HG03520 (cell line): ENCODE data around the gene CD81.

Experiments used
- ATAC-seq: cut with Tn5 transposase; IDR thresholded peaks from one replicate; pipeline ENCODE4 v1.9.1; 2021; ENCODE audit warnings: mild to moderate bottlenecking, moderate library complexity; ENCODE audit not compliant: unreplicated experiment

CD81 gene

DNA sequence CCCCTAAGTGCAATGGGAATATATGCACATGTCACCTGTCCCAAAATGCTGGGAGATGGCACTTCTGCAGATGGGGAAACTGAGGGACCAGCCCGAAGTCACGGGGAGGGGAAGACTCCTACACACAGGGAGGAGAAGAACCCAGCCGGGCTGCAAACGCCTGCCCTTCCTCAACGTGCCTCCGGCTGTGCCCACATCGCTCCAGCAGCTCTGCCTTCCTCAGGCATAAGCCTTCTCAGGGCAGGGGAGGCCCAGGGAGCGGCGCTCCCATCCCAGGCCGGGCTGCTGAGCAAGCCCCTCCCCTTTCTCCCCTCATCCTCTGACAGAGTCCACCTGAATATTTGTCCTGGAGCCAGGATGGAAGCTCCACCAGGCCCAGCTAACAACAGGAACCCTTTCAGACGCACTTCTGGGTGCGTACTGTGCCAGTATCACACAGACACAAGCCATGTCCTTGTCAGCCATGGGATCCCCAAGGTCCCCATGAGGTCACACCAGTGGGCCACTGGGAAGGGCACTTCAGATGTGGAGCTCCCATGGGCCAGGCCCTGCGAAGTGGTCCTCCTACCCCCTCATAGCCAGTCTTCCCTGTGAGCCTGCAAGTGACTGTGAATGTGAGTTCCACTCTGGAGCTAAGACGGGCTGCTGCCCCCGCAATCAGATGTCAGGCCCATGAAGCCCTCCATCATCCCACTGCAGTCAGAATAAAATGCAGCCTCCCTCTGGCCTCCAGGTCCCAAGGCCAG lies 2.5 kb upstream of the CD81 start:
- no peak for ATAC-seq

DNA sequence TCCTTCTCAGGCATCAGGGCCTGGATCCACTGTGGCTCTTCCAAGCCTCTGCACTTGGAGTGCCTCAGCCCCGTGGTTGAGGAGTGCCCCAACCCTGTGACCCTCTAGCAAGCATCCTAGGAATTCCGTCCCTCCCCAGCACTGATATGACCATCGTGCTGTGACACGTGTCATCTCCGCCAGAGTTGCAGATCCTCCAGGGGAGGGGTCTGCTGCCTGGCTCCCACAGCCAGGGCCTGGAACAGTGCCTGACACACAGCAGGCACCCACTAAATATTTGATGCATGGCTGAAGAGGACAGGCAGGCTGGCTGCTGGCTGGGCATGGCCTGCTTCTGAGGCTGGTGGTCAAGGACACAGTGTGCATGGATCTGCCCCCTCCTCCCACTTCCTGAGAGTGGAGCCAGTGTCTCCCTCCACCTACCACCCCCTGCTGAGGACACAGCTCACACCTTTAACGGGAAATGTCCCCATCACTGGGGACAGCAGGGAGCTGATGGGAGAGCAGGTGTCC lies 1.7 kb upstream of the CD81 start:
- no peak for ATAC-seq

DNA sequence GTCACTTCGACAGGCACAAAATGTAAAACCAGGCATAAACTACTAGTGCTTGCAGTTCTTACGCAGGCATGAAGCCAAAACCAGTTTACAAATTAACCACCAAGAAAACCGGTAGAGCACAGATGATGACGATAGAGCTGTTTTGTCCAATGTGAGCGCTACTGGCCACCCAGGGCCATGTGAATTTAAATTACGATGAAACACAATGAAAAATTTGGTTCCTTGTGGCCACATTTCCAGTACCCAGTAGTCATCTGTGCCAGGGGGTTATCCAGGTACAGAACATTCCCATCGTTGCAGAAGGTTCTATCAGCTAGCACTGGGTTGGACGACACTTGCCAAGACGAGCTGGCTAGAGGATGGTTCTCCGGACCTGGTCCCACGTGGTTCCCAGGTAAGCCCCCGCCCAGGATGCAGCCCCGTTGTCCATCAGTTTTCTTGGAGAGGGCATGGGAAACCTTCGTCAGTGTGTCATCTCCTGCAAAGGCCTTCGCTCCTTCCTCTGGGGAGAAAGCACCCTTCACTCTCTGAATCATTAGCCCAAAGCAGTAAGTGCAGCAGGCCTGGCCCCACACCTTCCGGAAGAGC lies 1.1 kb upstream of the CD81 start:
- ATAC-seq: no peak

DNA sequence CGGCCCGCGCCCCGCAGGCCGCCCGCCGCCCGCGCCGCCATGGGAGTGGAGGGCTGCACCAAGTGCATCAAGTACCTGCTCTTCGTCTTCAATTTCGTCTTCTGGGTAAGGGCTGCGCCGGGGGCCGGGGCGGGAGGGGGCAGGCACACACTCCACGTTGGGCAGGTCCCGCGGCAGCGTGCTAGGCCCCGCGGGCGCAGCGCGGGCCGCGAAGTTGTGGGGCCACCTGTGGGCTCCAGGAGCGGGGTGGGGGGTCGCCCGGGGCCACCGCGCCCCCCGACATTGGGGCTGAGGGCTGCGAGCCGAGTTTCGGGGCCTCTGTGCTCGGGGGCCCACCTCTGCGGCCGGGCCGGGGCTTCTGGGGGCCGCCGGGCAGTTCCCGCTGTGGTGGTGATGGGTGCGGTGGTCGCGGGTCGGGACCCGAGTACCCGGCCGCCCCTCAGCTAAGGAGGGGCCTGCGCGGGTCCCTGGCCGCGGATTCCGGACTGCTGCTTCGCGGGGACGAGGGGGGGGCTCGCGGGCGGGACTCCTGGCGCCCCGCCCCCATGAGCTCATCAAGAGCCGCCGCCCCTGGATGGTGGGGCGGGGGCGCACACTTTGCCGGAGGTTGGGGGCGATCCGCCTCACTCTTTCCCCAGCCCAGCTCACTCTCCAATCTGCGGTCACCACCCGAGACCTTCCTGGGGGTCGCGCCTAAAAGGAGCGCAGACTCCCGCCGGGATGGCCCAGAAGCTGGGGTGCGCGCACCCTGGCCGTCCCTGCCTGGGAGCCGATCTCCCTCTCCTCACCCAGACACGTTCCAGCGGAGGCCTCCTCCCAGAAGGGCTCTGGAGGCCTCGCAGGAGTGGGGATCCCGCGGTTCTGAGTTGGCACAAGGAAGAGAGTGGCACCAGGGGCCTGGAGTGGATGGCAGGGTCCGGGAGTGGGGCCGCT lies 667 bp downstream of the CD81 start:
- no peak for ATAC-seq

DNA sequence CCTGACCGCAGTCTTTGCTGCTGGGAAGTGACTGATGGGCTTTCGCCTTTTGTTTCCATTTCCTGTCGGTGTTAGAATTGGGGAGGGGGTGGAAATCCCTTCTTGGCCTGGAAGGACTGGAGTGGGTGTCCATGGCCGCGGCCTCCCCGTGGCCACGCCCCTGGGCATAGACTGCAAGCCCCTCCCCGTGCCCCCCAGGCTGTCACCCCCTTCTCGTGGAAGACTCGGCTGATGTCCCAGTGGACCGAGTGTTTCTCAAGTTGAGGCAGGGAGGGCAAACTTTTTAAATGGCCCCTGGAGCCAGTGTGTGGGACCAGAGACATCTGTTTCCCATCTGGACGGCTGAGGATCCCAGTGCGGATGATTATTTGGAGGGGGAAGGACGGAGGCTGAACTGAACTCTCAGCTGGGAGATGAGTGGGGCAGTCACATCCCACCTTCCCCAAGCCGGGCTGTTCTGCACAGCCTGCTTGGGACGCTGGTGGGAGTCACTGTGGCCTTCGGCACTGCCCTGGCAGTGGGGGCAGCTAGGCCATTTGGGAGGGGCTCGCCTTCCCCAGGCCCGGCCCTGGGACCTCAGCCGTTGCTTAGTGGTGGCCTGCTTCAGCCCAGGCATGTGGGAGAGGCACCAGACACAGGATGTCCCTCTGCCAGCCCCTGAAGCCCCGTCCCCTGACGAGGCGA lies 1.6 kb downstream of the CD81 start:
- ATAC-seq: no peak

DNA sequence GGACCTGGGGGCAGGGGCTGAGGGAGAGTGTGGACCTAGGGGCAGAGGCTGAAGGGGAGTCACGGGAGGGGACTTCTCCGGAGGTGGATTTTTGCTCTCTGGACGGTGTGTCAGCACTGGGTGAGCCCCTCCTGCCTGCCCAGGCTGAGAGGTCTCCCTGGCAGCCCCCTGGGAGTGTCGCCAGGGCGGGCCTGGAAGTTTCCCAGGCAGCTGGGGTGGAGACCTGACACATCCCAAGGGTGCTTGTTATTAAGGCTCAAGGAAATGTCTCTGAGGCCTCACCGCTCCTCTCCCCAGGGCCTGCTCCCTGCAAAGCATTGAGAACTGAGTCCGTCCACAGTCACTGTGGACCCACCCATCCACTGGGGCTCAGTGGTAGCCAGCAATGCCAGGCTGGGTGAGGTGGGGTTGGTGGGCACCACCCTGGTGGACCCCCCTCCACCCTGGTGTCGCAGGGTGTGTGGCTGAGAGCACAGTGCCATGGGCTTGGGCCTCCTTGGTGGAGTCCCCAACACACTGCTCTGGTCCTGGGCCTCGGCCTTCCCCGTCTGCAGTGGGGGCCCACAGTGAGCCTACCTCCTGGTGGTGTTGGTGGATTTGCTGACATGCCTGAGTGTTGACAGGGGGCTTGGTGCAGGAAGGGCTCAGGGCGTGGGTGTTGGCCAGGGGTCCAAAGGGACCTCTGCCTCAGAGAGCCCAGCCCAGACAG lies 2.5 kb downstream of the CD81 start:
- no peak for ATAC-seq

DNA sequence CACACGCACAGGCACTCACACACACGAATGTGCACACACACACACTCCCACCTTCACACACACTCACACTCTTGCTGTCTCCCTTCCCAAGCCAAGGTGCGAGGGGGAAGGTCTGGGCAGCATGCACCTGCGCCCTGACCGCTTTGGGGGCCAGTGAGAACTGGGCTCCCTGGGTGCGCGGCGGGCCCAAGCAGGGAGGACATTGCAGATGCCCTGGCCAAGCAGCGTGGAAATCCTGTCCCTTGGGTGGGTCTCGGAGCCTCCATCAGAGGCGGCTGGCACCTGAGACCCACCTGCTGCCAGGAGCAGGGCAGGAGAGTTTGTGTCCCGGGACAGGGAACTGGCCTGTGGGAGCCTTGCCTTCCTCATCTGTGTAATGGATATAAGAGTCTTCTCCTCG lies 3.3 kb downstream of the CD81 start:
- no peak for ATAC-seq

DNA sequence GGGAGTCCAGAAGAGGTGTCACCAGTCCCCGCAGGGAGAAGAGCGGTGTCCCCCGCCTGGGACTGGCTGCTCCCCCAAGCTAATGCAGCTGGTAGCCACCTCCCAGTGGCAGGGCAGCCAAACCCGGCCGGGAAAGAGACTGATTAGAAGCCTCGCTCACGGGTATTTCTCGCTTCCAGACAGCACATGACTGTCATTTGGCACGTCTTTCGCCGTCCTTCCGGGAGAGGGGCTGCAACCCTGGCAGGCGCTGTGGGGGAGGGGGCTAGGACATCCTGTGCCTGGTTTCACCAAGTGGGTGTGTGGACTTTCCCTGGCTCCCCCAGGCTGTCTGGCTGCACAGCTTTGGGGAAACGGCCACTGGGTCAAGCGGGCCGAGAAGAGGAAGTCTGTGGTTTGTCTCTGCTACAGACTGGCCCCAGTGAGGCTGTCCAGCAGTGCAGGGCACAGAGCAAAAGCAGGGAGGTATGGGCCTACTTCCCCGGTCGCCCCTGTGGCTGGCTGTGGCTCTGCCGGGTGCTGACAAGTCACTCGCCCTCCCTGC lies 3.8 kb downstream of the CD81 start:
- no peak for ATAC-seq

DNA sequence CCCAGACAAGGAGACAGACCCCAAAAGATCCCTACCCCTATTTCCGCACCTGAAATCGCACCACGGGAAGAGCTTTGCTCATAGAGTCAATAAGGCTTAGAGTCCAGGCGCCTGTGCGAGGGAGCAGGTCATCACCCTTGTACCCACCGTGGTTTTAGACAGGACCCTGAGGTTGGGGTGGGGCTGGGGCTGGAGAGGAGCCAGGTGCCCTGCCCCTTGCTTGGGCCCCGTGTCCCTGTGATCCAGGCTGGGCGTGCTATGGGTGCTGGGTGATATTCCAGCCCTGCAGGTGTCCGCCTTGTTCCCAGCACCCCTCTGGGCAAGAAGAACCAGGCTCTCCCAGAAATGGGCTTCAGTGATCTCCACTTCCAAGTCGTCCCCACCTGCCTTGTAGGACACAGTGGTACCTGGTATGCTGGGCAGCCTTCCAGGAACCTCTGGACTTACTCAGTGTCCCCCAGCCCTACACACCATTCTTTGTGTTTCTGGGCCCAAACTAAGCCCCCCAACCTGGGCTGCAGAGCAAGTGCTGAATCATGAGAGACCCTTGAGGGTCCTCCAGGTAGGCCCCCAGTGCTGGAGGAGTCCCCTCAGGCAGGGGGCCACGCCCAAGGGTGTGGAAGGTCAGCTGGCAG lies 4.5 kb downstream of the CD81 start:
- no peak for ATAC-seq

DNA sequence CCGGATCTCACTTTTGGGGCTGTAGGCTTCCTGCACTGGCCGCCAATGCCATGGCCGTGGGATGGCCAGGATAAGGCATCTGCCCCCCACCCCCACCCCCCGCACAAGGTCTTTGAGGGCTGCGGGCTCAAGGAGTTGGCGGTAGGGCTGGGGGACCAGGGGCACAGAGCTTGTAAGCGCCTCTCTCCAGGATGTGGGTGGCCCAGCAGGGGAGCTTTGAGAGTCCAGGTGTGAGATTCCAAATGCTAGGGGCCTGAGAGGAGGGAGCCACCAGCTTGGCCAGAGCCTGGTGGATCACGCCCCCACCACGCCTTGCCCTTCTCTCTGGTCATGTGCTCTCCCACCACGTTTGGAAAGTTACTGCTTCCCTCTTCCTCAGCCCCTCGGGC lies 5.0 kb downstream of the CD81 start:
- ATAC-seq: no peak

DNA sequence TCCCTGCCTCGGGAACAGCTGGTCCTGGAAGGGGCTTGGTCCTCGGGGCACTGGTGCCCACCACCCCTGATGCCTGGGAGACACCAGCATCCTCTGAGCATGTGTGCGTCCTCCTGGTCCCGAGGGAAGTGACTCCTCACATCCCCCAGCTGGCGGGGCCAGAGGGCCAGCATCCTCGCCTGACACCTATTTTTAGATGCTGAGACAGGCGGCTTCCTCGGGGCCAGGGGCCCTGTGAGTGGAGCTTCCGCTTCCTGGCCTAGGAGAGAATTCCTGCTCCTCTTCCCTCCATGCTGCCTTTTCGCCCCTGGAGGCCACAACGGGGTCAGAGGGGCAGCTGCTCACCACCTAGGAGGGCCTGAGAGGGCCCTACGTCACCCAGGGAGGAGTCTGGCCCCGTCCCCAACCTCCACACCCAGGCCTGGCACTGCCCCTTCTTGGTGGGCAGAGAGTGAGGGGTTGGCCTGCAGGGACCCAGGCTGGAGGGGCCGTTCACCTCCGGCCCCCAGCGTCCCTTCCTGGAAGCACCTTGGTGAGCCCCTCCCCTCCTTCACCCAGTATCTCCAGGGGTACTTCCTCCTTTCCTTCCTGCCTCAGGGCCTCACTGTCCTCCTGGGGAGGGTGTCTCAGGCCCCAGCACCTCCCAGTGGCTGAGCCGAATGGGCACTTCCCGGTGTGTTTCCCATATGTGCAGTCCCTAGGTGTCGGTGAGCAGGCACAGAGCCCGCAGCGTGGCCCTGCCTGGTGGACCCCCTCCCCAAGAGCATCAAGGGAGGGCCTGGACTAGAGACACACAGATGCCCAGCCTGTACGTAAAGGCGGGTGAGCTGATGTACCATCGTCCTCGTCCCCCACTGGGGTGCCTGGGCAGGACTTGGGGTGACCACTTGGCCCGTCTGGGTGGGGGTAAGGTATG lies 6.1 kb downstream of the CD81 start:
- ATAC-seq: no peak

DNA sequence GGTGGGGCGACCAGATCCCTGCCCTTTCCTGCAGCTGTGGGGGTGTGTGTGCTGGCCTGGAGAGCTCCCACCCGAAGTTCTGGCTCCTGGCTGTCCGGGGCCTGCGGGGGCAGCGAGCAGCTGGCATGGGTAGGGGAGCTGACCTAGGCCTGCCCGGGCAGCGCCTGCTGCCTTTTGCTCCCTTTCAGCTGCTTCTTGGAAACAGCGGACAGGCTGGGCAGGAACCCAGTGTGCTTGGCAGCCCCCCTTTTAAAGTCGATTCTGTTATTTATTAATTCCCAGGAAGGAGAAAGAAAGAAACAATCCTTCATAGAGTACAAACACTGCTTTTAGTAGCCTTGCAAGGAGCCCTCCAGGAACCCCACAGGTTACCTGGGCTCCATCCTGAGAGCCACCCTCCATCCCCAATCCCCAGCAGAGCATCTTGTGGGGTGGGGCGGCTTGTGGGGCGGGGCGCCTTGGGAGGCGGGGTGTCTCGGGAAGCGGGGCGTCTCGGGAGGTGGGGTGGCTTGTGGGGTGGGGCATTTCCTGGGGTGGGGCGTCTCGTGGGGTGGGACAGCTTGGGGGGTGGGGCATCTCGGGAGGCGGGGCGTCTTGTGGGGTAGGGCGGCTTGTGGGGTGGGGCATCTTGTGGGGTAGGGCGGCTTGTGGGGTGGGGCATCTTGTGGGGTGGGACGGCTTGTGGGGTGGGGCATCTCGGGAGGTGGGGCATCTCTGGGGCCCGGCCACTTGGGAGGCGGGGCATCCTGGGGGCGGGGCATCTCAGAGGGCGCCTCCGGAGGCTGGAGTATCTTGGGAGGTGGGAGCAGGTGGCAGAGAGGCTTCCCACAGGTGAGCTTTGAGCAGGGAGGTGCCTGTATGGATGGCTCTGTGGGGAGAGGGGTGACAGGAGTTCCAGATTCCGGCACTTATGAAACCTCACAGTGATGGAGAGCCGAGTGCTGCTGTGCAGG lies 7.0 kb downstream of the CD81 start:
- no peak for ATAC-seq

DNA sequence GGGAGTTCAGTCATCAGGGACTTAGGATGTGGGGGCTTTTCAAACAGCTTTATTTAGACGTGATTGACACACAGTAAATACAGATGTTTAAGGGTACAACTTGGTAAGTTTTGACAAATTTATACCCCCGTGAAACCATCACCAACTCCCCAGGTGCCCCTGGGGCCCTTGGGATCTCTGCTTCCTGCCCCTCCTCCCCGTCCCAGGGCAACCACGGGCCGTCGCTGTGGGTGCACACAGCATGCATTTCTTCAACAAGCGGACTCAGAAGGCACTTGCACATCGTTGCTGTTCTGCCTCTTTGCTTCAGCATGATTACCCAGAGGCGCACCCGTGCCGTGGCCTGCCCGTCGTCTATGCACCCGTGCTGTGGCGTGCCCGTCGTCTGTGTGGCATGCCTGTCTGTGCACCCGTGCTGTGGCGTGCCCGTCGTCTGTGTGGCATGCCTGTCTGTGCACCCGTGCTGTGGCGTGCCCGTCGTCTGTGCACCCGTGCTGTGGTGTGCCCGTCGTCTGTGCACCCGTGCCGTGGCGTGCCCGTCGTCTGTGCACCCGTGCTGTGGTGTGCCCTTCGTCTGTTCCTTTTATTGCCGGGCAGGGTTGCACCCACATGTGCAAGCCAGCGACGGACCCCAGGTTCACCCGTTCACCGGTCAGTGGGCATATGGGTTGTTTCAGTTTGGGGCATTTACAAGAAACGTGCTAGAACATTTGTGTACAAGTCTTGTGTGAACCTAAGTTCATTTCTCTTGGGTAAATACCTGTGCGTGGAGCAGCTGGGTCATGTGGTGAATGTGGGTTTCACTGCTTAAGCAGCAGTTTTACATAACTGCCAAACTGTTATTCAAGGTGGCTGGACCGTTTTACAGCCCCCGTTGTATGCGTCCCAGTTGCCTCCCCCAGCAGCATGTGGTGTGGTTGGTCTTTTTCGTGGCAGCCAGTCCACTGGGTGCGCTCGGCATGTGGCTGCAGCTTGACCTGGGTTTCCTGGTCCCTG lies 8.3 kb downstream of the CD81 start:
- ATAC-seq: no peak

DNA sequence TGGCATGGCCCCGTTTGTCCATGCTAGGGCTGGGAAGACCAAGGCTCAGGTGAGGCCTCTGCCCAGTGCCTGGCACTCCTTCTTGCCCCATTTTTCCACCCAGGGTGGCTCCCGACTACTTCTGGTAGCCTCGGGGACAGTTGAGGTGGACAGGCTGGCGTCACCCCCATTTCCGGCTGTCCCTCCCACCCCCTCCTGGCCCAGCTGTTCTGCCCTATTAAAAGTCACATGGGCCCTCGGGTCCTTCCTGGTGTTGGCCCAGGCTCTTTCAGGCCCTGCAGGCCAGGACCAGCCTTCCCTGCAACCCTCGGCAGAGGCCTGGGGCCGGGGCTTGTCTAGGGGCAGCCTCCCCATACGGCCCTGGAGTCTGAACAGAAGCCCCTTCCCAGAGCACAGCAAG lies 9.5 kb downstream of the CD81 start:
- no peak for ATAC-seq

DNA sequence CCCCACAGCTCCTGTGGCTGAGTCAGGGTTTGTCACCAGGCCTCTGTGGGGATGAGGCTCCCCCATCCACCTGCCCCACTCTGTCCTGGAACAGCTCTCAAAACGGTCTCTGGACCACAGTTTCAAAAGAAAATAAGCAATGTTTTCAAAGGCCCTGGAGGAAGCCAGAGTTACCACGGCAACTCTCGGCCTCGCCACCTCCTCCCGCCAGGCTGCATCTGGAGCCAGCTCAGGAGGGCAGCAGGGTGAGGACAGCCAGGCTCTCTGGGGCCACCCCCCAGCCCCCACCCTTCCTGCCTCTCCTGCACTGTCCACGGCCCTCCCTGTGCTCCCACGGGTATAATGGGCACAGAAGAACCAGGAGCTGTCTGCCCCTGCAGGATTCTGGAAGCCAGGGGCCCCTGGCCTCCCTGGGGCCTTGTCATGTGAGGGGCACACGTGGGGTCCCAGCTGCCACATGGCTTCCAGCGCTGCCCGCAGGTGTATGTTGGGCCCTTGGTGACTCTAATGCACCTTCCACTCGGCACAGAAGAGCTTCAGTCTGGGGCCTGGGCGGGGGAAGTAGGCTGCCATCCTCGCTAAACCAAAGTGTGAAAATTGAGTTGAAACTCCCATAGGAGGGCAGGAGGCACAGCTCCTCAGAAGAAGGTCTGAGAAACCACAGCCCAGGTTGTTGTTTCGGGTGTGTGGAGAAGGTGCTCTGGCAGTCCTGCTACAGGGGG lies 10.3 kb downstream of the CD81 start:
- ATAC-seq: no peak
